ENCODE measurements around the gene HAUS7.

Gene HAUS7

GRCh38 chrX:153450949-153451277 is 19.5 kb downstream of the HAUS7 start:
- DNase-seq, result no peak

- no peak for DNase-seq
Observed at GRCh38 chrX:153450114-153450948, 20.0 kb downstream of the HAUS7 start.

DNA sequence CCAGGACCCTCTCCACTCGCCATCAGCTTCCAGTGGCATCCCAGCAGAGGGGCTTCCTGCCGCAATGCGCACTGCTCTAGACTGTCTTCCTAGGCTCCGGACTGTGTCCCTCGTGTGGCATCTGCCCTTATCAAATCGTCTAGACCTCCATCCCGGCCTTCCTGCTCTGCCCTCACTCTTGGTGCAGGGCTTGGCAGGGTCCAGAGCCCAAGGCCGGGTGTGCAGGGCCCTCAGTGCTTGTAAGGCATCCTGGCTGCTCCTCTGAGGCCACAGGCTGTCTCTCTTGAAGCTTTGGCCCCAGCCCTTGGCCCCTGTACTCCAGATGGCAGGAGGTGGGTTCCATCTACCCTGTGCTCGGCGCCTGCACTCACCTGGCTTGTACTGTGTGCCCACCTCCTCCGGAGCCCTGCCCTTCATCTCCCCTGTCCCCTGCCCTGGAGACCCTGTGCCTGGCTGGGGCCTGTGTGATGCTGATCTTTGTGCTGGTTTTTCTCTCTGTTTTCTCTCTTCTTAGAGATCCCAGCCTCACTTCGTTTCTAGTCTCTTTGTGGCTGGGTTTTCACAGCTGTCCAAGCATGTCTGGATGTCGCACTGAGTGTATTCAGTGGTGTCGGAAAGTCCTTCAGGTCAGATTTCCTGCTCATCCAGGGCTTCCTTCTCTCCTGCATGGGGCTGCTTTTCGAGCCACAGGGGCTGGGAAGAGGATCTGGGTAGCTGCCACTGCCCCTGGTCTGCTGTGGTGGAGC is 20.8 kb downstream of the HAUS7 start:
- DNase-seq, result no peak

DNA sequence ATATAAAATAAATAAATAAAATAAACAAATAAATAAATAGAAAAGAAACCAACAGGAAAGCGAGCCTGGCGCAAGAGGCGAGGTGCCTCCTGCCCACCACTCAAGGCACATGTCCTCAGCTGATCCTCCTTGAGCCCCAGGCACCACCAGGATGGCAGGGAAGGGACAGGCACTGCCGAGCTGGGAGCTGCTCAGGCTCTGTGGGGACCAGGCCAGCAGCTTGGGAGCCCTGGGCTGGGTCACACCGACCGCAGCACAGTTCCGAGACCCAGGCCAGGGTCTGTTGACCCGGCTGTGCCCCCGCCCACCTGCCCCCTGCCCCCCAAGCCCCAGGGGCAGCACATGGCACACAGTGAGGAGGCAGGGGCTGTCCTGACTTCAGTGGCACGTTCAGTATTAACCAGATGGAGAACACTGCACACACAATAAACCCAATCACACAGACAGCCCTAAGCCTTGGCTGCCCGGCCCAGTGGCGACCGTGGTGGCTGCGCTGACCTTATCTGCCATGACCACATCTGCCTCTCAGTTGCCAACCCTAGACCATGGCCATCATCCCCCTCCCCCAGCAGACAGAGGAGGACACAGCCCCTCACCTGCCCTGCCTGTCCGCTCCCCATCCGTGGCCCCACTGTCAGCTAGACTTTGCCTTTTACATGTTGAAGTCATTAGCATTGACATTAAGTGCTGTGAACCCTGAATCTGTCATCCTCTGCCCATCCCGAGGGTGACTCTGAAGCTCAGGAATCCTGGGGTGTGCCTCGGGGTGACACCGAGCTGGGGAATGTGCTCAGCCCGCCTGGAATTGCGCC is 21.6 kb downstream of the HAUS7 start:
- DNase-seq, result no peak

GRCh38 chrX:153447581-153447960 is 22.8 kb downstream of the HAUS7 start:
- no peak for DNase-seq

DNA sequence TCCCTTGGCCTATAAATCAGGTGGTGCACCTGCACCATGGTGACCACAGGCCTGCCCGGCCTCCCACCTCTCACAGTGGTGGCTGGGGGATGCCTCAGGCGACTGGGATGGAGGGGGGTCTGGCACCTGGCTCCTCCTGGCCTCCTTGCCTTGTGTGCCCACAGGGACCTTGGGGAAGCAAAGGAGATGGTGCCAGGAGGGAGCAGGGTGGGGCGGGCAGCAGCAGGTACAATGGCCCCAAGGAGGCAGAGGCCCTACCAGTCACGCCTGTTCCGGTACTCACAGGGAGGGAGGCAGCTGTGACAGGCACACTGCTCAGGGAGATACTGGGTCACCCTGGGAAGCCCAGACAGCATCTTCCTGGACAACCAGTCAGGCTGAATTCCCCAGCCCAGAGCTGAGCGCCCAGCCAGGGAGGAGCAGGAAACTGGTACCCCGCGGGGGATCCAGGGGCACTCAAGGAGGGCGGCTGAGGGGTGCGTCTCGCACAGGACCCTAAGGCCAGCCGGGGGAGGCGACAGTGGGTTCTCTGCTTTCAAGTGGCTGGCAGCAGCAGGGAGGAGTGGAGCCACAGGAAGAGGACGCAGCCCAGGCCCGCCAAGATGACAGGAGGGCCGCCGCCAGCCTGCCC is 23.3 kb downstream of the HAUS7 start:
- no peak for DNase-seq

DNA sequence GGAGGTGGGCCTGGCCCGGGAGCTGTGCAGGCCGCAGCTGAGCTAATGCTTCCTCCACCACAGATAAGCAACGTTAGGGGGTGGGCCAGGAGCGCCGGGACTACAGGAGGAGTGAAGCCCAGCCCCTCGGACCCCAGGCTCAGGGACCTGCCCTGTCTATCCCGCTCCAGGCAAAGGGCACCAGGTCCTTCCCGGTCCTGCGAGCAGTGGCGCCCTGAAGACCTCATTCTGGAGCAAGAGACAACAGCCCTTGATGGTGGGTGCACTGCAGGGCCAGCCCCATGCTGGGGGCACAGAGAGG is 23.8 kb downstream of the HAUS7 start:
- no peak for DNase-seq

DNA sequence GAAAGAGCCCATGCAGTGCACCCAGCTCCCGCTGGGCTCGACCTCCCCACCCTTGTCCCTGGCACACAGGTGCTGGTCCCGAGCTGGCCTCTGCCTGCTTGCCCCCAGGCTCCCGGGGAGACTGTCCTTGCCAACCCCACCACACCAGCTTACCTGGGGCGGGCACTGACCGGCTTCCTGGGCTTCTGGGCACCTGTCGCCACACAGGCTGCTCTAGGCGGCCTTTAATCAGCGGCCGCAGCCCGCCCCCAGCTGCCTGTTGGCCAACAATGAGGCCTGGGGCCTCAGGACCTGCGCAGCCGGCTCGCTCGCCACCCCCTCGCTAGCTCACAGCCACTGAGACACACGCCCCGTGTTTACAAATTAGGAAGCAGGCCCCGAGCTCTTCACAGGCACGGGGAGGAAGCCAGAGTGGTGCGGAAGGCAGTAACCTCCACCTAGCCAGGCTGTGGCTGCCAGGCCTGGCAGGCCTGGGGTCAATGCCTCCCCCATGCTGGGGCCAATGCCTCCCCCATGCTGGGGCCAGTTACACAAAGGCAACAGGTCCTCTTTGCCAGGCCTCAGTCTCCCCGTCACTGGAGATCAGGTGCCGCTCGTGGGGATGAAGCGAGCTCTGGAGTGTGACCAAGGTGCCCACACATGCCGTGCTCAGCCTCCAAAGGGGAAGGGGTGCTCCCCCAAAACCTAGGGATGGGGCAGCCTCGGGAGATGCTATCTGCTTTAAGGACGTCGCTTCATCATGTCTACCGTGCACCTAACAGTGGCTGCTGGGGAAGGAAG is 24.3 kb downstream of the HAUS7 start, which contains the start of gene TREX2:
TREX2 (minus strand) TSS at position 201 of the 780 bp plus-strand sequence. CDS start 626 bp downstream, outside the sequence.
- DNase-seq, result no peak

DNA sequence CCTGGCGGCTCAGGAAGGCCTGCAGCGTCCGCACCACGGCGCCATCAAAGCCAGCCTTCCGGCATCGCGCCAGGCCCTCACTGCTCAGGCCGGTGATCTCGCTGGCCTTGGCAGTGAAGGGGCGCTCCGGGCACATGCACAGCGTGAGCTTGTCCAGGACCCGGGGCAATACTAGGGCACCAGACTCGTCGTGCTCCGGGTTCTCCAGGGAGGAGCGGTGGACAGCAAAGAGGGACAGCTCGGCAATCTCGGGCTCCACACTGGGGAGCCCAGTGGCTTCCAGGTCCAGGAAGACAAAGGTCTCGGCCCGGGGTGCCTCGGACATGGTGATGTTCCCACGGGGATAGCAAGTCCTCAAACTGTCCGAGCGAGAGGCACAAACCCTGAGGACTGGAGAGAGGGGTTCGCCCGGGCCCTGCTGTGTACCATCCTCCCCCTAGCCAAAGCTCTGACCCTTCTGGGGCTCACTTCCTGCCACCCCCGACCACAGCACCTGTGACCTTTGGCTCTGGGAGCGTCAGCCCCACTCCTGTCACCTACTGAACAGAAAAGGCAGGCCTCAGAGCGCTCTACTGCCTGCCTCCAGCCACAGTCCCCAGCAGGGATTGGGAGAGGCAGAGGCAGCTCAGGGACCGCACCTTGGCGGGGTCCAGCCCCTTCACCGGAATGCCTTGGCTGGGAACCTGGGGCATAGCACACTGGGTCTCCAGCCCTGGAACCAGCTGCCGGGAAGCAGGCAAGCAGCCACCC is 25.1 kb downstream of the HAUS7 start:
- no peak for DNase-seq

DNA sequence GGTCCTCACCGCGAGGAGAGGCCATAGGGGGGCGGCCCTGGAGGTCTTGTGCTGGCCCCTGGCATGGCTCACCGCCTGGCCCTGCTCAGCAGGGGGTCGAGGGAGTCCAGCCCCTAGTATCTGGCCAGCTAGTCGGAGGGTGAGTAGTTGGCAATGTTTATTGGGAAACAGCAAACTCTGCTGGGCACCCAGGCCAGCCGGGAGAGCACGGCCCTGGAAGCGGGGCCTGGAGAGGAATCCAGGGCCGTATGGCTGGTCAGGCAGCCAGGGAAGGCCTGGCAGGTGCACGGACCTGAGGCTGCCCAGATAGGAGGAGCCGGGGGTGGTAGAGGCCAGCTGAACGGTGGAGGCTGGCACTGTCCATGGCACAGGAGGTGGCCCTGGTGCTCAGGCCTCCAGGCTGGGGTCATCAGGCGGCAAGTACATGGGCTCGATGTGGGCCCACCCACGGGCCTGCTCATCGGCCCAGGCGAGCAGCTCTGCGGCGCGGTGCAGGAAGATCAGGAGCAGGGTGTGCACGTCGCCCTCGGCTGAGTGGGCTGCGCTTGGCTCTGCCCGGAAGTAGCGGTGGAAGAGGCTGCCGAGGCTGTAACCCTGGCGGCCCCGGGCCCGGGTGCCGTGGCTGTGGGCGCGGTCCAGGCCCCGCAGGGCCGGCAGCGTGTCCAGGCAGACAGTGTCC is 25.9 kb downstream of the HAUS7 start:
- no peak for DNase-seq

- DNase-seq, result no peak
Observed at GRCh38 chrX:153443476-153444332, 26.7 kb downstream of the HAUS7 start.

GRCh38 chrX:153442463-153442862 is 27.9 kb downstream of the HAUS7 start:
- no peak for DNase-seq

DNA sequence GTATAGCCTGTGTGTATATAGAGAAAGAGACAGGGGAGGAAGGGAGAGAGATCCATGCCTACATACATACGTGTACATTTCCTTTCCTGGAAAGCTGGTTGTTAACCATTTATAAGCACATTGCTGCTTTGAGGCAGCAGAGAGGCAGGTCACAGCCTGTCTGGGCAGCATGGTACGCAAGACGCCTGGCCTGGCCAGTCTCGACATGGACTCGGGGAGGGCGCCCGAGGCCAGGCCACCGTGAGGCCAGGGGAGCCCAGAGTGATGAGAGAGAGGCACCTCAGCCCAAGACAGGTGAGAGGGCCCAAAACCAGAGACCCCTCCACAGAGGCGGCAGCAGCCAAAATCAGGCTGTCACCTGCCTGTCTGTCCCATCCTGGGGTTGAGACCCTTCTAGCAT is 28.4 kb downstream of the HAUS7 start:
- DNase-seq, result no peak

DNA sequence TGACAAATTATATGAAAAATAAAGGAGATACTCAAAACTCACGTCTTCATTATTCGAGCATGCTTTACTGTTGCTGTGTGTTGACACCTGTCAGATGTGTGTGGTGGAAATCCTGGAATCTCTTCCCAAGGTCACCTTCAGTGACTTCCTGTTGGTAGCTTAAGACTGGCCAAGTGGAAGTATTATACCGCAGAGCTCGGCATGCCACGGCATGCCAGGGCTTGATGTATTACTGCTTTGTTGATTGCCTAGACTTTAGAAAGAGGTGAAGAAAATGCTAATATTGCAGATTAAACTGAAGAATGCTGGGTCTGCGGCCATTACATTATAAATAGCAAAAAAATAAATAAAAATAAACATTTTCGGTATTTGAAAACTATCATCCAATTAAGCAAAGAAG is 29.1 kb downstream of the HAUS7 start:
- no peak for DNase-seq

GRCh38 chrX:153440556-153441135 is 29.7 kb downstream of the HAUS7 start:
- no peak for DNase-seq

GRCh38 chrX:153439977-153440376 is 30.4 kb downstream of the HAUS7 start:
- DNase-seq, result no peak

- DNase-seq, result peak; percentile 19
Observed at GRCh38 chrX:153438532-153438931, 31.8 kb downstream of the HAUS7 start.

- no peak for DNase-seq
Observed at GRCh38 chrX:153435845-153436244, 34.5 kb downstream of the HAUS7 start.

GRCh38 chrX:153434801-153435200 is 35.6 kb downstream of the HAUS7 start:
- no peak for DNase-seq

Data from RPMI8226 (cell line).